ENCODE data around the gene RELN.

The RELN gene

DNA sequence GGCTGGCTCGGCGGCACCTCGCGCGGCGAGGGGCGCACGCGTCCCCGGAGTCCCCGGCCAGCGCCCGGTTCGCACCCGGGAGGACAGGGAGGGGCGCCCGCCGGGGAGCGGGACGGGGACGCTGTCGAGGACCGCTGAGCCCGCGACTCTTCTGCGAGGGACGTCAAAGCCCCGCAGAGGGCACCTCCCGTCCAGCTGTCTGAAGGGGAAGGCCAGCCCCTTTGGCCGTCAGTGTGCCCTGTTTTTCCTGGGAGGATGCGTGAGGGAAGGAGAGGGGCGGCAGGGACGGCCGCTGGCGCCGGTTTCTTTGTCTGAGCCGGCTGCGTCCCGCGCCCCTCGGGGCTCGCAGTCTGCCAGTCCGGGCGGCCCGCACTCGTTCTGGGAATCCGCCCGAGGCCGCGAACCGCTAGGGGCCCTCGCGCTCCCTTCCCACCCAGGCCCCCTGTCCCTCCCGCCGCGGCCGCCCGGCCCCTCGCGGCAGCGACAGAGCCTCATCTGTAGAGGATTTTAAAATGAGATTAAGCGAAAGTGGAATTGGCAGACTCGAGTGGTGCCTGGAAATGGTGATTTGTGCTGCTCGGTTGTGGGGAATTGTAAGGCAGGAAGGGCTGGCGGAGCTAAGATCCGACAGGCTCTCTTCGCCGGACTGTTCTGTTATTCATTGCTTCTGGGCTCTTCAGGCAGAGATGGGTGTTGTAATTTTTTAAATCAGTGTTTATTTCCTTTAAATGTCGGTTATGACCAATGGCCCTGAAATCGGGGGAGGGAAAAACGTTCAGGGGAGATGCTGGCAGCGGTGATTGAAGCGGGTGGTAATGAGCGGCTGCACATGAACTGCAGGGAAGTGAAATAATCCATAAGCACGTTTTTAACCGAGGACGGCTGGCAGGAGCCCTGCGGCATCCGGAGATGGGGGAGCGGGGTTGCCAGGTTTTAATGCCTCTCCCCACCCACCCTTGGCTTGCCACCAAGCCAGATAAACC, 618 bp upstream of the RELN start:
- DNase-seq, result no peak

DNA sequence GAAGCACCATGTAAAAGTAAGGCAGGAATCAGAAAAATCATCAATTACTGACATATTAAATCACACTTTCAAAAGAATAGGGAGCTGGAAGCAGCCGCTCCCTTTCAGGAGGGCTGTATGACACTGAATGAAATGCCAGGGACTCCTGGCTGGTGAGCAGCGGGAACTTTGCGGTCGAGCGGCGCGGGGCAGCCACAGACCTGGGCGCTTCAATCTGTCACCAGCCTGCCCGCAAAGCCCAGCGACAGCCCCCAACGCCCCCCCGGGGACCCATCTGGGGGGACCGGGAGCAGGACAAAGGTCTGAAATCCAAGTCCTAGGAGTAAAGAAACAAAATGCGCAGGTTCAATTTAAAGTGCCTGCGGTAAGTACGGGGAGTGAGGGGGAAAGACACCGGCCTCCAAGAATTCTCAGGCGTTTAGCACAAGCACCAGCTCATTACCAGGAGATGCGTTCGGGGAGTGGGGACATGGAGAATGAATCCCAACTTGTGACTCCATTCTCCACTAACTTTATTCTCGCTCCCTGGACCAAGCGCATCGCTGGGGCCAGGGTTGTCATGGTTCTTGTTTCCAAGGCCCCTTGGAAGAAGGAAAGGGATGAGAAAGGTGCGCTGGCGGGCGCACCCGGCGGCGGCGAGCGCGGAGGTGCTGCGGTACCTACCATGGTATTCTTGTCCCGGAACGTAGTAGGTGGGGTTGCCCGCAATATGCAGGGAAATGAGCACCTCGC, 824 bp downstream of the RELN start:
- no peak for DNase-seq

DNA sequence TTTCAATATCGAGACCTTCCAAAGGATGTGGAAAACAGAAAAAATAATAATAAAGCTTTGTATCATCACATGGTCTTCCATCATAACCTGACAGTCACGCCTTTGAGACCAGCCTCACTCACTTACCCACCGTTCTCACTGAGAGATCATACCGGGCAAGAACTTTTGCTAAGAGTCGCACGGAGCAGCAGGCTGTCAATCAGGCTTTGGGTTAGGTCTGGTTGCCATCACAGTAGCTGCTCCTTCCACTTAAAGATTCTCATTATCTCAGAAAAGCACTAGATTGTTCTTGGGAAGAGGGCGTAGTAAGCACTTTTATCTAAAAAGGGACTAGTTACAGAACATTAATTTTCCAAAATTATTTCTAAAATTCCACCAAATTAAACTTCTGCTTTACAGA, 2.0 kb downstream of the RELN start:
- DNase-seq, result no peak

DNA sequence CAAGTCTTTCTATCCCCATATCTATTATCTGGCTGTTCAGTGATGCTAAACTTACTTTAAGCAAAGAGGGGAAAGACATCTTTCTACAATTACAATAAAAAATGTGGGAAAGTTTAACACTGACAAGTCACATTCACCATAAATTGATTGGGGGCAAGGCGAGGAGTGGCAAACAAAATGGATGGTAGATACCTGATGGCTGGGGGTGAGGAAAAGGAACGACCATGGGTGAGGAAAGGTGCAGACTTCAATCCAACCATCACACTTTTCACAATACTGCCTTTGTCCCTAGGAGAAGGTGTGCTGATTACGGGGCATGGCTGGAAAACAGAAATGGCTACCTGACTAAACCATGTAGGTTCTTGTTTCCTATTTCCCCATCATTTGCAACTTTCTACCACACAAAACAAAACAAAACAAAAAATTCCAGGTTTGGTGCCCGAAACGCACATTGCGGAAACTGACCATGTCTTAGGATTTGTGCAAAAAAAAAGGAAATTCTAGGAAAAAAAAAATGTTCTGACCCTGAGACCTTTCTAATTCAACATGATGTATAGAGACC, 3.8 kb downstream of the RELN start:
- DNase-seq, result no peak

DNA sequence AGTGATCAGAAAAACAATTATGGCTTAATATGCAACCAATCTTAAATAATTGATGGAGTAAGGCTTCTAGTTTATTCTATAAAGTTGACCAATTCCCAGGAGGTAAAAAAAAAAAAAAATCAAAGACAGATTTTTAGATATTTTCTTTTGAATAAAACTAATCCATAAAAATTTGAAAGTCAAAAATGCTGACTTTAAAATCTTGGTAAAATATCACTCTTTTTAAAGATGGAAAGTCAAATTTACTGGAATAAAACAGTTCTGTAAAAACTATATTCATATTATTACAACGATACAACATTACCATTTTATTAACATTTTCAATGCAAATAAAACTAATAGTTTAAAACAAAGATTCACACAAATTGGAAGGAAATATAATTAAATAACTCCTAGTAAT, 5.4 kb downstream of the RELN start:
- no peak for DNase-seq

DNA sequence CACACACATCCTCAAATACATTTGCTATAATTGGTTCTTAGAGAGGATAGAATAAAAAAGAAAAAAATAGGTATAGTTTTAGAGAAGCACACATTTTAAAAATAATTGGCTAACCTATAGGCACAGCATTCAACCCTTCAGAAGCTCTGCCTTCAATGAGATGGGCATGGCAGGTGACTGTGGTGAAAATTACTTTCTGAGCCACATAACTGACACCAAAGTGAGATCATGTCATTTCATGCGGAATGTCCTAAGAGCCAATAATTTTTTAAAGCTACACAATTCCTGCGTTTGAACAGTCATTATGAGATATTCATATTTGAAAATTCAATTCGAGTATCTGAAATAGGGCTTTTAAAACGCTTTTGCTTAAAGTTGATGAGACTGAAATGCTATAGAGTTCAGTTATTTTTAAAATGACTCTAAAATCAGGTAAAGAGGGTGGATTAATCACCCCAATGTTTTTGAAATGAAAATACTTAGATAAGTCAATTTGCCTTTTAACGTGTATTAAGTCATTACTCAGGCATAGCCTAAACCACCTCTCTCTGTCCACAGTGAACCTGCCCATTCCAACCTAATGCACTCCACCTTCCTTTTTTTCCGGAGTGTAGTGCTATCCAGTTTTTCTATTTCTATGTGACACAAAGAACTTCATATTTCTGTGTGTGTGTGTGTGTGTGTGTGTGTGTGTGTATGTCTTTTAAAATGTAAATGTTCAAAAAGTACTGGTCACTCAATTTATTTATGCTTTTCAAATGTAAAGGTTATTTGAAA, 6.1 kb downstream of the RELN start:
- no peak for DNase-seq

DNA sequence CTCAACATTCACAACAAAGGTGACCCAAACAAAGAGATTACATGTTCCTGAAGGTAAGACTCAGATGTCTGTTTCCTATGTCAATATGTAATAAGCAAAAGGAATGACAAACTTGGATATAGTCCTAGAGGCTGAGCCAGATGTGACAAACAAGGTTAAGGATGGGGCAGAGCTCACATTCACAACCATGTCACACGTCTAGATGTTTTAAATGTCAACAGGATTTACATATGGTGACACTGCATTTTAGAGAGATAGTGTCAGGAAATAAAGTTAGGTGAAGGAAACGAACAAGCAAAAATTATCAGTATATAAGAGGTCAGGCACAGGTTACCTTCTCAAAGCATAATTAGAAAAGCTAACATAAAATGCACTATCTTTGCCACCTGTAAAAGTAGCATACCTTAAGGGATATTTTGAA, 8.4 kb downstream of the RELN start:
- no peak for DNase-seq

DNA sequence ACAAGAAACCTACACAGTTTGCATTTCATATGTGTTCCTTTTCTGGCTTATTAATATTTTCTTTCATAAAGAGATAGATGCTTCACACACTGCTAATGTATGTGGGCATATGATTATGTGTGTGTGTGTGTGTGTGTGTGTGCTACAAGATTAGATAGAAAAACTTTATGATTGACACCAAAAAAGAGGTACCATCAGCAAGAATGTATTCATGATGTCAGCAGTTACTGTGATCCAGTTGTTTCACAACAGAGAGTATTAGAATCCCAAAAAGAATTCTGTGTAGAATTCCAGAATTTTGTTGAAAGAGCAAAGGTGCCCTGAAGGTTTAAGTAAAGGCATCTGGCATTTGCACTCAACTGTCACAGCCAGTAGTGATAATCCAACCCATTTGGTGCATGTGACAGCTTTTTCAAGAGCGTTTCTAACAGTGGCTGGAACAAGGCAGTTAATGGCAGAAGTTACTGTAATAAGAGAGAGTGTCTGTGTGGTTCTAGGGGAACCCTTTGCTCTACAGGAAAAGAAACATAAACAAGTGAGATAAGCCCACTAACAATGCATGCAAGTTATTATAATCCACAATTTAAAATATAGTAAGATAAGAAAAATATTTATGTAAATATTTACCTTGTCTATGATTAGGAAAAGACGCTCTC, 16.6 kb downstream of the RELN start:
- DNase-seq, result no peak

DNA sequence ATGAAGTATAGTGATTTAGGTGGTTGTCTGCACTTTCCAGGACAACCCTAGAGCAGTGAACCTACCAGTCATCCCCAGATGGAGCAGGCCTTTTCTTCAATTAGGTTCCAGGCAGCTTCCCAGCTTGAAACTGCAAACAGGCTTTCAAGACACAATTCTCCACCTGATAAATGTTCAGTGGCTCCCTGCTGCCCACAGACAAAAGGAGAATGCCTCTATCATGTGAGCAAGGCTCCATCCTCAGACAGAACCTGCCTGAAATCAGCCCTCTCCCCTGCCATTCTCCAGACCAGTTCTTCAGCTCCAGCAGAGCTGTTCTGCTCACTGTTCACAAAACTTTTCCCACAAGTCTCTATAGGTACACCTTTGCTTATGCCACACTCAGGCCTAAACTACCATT, 22.1 kb downstream of the RELN start:
- no peak for DNase-seq

DNA sequence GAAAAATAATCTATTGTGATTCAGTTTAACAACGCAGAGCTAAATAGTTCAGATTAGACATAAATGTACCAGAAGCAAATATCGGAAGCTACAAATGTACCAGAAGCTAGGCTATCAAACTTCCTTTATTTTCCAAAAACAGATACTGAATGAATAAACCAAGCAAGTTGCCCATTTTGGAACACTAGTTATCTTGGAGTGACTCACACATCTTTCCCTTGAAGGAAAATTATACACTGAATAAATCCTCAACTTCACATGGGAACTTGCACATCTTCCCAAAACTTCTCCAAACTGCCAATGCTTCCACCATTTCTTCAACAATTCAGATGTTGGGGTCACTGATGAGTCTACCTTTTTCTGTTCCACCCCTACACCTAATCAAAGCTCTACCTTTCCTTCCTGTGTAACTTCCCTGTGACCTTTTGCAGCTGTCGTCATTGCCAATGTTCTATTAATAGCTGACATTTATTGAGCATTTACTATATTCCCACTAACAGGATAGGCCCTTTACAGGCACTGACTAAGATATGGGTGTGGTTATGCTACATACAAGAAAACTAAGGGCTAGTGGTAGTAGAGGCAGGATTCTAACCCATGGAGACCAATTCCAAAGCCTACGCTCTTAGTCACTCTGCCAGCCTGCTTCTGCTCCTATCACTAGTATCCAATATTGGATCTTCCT, 22.7 kb downstream of the RELN start:
- DNase-seq, result no peak

DNA sequence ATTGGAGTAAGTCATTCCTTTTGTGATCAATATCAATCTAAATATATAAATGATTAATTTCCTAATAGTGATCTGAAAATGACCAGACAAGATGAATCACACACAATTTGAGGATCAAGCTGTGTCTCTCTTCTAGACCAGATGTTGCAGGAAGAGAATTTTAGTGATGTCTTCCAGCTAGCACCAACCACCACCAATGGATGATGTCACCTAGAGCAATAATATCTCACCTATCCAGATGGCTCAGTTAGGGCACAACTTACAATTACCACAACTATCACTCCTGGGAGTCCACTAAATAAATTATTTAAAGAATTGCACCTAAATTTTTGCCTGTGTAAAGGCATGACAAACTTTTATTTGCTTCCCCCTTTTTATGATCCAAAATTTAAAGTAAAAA, 25.2 kb downstream of the RELN start:
- no peak for DNase-seq

DNA sequence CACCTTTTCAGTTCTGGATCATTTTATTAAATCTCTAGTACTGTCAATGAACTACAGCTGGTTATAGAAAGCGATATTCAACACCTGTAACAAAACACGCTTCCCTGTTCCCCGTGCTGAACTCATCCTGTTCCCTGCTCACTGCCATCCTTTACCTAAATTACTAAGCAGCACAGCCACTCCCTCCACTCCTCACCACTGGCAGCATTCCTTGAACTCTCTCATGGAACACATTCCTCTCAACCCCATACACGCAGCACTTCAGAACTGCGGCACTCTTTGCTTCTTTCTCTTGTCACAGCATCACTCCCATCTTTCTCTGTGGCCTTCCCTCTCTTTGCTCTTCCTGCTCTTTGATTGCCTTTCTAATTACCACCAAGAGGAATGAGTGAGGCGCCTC, 27.4 kb downstream of the RELN start:
- no peak for DNase-seq

DNA sequence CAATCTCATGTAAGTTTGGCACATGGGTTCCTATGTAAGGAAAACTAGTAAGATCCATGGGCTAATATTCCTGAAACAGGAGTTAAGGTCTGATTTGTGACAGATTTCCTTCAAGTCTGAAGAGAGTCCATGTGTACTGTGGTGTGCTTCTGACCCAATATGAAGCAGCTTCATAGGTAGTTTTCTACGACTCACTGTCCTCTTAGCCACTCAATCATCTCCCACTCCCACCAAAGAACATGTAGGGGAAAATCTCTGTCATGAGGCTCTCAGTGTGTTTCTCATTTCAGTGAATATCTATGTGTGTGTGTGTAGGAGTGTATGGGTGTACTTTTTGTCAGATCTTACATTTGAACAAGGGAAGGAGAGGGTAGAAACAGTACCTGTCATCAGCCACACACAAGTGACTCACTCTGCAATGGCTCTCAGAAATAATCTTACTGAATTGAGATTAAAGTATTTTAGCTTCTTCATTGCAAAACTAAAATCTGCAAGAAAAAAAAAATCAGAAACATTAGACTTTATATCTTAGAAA, 31.1 kb downstream of the RELN start:
- DNase-seq, result no peak

DNA sequence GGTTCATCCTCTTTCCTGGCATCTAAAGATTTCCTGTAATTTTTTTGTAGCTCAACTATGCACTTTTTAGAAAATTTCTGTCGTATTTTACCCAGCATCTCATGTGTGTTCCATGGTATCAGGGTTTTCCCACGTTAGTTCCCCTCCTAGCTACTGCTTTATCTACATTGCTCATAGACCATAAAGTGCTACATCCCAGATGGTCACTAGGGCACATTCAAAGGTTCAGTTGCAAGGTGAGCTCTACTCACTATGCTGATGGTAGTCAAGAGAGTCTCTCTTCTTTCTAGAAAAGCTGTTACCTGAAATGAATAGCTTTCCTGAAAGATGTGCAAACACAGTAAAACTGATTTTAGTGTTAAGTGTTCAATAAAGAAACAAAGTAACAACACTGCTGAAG, 33.5 kb downstream of the RELN start:
- no peak for DNase-seq

DNA sequence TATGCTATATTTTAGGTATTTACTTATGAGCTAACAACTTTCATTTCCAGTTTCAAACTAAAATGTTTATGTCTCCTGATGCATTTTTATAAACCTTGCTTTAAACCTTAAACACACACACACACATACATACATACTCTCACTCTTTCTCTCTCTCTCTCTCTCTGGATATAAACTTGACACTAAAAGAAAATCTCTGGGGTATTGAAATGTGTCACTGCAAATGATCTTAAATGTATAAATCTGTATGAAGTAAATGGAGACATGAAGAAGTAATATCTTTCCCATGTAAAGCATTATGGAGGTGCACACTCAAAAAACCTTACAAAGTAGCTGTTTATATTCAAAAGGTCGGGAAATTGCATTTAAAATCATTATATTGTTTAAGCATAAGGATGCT, 37.0 kb downstream of the RELN start:
- no peak for DNase-seq

DNA sequence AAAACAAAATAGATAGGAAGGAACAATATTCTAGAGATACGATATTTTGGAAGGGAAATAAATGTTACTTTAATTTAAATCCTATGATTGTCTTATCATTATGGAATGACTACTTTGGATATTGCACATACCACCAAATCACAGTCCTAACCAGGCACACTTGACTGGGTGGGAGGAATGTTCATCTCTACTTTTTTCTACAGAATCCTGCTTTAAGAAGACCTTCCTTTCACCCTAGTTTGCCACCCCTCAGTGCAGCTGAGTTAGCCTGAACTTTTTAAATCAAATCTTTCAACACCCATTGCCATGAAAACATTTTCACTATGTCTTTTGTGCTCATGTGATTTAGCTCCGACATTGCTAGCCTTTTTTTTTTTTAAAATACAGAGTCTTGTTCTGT, 38.1 kb downstream of the RELN start:
- no peak for DNase-seq

DNA sequence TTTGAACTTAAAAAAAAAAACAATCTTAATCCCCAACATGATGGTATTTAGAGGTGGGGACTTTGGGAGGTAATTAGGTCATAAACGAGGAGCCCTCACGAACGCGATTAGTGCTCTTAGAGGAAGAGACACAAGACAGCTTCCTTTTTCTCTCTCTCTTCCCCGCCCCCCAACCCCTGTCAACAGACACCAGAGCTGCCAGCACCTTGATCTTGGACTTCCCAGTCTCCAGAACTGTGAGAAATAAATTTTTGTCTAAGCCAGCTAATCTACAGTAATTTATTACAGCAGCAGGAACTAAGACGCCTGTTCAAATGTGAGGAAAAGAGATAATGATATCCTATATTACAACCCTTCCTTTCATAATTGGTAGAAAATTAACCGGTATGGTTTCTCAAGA, 40.1 kb downstream of the RELN start:
- DNase-seq, result no peak

DNA sequence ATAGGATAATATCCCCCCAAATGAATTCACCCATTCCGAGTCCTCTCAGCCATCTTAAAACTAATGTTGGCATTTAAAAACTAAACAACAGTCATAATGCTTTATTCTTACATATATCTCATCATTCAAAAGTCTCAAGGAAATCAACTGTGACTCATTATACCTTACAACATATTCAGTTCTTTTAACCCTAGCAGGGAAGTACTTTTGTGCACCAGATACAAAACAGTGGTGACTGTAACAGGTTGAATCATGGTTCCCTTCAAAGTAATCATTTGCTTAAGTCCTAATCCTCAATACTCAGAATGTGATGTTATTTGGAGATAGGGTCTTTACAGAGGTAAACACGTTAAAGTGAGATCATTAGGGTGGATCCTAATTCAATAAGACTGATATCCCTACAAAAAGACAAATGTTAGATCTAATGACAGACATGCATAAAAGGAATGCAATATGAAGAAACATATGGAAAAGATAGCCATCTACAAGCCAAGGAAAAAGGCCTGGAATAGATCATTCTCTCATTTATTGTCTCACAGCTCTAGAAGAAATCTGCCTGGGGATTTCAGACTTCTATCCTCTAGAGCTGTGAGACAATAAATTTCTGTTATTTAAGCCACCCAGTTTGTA, 42.3 kb downstream of the RELN start:
- DNase-seq, result no peak

DNA sequence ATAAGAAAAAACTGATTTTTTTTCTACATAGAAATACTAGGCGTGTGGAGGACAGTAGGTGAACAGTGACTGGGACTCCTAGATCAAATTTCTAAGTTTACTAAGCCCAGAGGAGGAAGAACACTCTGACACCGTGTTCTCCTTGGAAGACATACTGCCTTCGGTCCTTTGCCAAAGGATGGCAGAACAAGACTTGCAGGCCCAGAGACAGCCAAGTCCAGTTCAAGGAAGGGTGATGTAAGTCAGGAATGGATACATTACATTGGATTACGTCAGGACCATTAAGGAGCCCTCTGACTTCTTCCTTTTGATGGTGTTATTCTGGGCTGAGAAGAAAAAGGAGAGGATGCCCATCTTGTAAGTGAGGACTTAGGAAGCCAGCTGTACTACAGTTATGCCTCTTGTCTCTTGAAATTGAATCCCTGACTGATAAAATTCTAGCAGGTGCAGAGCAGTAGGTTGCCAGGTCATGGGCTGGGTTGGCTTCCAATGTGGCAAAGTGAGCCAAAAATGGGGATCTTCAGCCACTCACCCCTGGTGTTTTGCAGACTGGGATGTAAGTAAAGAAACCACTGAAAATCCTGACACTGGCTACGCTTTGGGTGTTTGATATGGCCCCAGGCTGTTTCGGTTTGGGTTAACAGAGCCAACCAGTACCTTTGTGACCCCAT, 45.1 kb downstream of the RELN start:
- DNase-seq, result no peak

DNA sequence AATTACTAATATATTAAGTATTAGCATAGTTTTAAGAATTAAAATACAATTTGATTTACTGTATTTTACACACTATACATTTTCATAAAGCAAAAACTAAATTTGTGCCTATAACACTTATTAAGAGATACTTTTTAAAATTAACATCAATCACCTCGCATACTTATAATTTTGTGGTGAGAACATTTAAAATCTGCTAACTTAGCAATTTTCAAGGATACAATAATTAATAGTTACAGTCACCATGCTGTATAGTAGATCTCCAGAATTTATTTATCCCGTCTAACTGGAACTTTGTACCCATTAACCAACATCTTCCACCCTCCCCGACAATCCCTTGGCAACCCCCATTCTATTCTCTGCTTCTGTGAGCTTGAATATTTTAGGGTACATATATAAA, 47.5 kb downstream of the RELN start:
- no peak for DNase-seq
